ENCODE measurements around the gene ODAPH.
"Not testable (repeated sequence)": the region's sequence is repeated elsewhere in the genome, so short reads cannot be mapped to it uniquely, and the experiment has no call there.

Gene ODAPH

GRCh38 chr4:75514949-75515612 is 40.8 kb upstream of the ODAPH start:
- TF ChIP-seq CTCF (conservative IDR thresholded peaks at IDR 0.05) (no peak), ZFX (IDR thresholded peaks at IDR 0.05) (no peak)
- peak overlapping the region; percentile 78 for H3K27ac ChIP-seq

- TF ChIP-seq CTCF (conservative IDR thresholded peaks at IDR 0.05) = no peak
- no peak for TF ChIP-seq ZFX (IDR thresholded peaks at IDR 0.05)
- H3K27ac ChIP-seq = no peak overlapping the region
These were observed 39.7 kb upstream of the ODAPH start for GRCh38 chr4:75516144-75516543.

DNA sequence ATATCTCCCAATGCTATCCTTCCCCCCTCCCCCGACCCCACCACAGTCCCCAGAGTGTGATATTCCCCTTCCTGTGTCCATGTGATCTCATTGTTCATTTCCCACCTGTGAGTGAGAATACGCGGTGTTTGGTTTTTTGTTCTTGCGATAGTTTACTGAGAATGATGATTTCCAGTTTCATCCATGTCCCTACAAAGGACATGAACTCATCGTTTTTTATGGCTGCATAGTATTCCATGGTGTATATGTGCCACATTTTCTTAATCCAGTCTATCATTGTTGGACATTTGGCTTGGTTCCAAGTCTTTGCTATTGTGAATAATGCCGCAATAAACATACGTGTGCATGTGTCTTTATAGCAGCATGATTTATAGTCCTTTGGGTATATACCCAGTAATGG is 36.4 kb upstream of the ODAPH start:
- not testable (repeated sequence) for H3K27ac ChIP-seq

DNA sequence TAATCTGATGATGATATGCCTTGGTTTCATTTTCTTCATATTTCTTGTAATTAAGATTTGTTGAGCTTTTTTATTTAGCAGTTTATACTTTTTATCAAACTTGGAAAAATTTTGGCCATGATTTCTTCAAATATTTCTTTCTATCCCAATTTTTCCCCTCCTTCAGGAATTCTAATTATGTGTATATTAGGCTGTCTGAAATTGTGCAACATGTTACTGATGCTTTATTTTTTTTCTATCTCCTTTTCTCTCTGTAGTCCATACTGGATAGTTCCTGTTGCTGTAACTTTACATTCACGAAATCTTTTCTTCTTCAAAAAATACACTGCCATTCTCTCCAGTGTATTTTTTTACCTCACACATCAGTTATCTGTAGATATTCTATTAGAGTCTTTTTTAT is 30.8 kb upstream of the ODAPH start:
- no peak overlapping the region for H3K27ac ChIP-seq
- no peak for TF ChIP-seq CTCF (conservative IDR thresholded peaks at IDR 0.05)
- no peak for TF ChIP-seq ZFX (IDR thresholded peaks at IDR 0.05)

- TF ChIP-seq CTCF (conservative IDR thresholded peaks at IDR 0.05) = no peak
- no peak for TF ChIP-seq ZFX (IDR thresholded peaks at IDR 0.05)
- H3K27ac ChIP-seq = no peak overlapping the region
These were observed 30.0 kb upstream of the ODAPH start for GRCh38 chr4:75525910-75526309.

- TF ChIP-seq ZFX (IDR thresholded peaks at IDR 0.05) (no peak), CTCF (conservative IDR thresholded peaks at IDR 0.05) (no peak)
- H3K27ac ChIP-seq = no peak overlapping the region
These were observed 28.4 kb upstream of the ODAPH start for GRCh38 chr4:75527482-75527881.

- no peak overlapping the region for H3K27ac ChIP-seq
- no peak for TF ChIP-seq CTCF (conservative IDR thresholded peaks at IDR 0.05)
- no peak for TF ChIP-seq ZFX (IDR thresholded peaks at IDR 0.05)
These were observed 25.1 kb upstream of the ODAPH start for GRCh38 chr4:75530556-75531322.

- not testable (repeated sequence) for H3K27ac ChIP-seq
These were observed 24.2 kb upstream of the ODAPH start for GRCh38 chr4:75531536-75532143.

- not testable (repeated sequence) for H3K27ac ChIP-seq
These were observed 22.5 kb upstream of the ODAPH start for GRCh38 chr4:75533339-75533887.

DNA sequence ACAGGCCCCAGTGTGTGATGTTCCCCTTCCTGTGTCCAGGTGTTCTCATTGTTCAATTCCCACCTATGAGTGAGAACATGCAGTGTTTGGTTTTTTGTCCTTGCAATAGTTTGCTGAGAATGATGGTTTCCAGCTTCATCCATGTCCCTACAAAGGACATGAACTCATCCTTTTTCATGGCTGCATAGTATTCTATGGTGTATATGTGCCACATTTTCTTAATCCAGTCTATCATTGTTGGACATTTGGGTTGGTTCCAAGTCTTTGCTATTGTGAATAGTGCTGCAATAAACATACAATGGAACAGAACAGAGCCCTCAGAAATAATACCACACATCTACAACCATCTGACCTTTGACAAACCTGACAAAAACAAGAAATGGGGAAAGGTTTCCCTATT is 21.9 kb upstream of the ODAPH start:
- H3K27ac ChIP-seq = not testable (repeated sequence)

GRCh38 chr4:75537308-75537707 is 18.6 kb upstream of the ODAPH start:
- H3K27ac ChIP-seq = not testable (repeated sequence)
